ENCODE measurements around the gene RIMS4.

Gene RIMS4

DNA sequence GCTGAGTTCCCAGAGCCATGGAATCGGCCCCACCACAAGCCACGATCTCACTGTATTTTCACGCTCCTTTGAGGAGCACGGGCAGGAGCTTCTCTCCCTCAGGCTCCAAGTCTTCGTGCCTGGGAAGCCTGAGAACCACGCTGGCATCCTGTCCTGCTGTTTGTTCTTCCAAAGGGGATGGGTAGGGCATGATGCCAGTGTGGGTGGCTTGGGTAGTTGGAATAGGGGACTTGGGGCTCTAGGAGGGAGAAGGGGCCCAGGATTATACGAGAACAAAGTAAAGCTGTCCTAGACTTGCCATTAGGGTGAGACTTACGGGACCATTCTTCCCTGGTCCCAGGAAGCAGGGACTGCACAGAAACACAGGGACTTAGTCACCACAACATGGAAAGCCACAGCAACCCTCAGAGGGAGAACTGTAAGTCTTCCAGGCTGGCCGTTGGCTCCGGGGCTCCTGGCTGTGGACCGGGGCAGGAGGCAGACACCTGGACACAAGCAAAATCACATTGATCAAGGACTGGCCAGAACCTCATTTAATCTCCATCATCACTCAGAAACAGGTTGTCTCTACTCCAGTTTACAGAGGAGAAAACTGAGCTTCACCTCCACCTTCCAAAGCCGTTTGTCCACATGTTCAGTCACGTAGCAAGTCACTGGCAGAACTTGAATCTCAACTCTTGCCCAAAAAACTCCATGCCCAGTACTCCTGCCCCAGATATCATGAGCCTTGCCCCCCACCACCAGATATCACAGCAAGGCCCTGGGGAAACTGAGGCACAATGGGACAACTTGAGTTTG lies 93.8 kb downstream of the RIMS4 start:
- no peak for DNase-seq

DNA sequence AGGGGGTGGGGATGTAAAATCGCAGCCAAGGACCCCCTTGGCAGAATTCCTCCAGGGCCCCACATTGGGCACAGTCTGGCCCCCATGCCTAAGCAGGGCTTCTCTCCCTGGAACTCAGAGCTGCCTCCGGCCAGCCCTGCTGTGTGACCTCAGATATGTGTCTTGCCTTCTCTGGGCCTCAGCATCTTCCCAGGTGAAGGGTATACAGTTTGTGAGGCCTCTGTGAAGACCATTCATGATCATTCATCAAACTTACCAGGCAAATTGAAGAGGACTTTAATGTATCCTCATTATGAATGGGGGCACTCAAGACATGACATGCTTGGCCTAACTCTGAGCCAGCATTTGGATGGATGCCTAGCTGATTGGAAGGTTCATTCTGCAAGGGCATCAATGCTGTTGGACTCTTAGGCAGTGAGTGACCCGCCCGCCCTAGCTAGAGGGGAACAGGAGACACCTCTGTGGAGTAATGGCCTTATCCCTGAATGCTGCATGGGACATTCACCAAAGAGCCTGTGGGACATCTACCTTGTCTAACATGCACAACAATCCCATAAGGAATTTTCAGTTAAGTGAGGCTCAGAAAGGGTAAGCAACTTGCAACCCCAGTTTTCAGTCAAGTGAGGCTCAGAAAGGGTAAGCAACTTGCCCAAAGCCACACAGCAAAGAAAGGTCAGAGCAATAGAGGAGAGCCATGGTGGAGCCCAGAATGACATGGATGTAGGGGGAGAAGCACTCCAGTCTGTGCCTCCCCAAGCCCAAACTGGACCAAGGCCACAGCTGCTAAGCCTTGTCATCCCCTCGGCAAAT lies 94.6 kb downstream of the RIMS4 start:
- no peak for DNase-seq

DNA sequence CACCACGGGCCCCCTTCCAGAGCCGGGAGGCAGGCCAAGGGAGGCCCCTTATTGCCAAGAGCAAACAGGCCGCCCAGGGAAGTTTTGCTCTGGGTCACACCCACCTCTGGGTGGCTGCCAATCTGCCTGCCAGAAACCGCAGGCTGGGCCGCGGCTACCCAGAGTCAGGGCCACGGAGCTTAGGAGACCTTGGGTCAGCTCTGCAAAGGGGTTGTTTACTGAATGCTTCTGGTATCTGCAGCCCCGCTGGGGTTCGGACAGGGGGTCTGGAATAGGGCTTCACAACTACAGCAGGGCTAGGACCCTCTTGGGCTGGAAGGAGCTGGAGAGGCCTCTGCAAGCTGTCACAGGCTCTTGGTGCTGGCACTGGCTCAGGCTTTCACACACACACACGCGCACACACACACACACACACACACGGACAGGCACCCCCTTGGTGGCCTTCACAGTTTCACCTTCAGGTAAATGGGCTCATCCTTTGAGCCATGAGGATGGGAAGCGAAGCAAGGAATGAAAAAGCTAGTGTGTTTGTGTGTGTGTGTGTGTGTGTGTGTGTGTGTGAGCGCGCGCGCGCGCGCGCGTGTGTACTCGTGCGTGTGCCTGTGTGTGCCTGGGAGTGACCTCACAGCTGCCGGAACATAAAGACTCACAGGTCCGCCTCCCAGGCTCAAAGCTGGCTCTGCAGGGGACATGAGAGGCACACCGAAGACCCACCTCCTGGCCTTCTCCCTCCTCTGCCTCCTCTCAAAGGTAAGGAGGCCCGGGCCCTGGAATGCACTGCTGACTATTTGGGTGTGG lies 95.4 kb downstream of the RIMS4 start, which contains the start of gene CCN5:
Gene CCN5 (plus strand): TSS at position 669 of the 798 bp plus-strand sequence. CDS start 22 bp downstream, at position 691.
- DNase-seq, result no peak

DNA sequence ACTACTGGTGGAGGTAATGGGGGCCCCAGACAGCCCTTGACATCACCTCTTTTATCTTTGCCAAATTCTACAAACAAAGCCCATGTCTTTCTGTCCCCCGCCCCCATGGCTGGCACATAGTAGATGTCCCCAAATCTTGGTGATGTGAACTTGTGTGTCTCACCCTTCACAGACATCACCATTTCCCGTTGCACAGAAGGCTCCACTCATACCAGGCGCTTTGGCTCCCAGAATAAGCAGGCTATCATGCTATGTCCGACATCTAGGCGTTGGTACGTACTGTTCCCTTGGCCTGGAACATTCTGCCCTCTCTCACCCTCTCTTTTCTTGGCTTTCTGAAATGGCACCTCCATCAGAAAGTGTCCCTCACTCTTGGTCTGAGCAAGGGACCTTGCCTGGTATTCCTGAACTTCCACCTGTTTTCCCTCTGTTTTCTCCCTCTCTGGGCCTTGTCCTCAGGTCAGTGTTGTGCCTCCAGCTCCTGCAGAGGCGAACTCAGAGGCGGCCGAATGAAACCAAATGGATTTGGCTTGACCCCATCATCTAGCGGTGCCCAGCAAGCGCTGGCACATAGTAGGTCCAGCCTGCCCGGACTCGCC lies 96.1 kb downstream of the RIMS4 start:
- DNase-seq, result no peak

DNA sequence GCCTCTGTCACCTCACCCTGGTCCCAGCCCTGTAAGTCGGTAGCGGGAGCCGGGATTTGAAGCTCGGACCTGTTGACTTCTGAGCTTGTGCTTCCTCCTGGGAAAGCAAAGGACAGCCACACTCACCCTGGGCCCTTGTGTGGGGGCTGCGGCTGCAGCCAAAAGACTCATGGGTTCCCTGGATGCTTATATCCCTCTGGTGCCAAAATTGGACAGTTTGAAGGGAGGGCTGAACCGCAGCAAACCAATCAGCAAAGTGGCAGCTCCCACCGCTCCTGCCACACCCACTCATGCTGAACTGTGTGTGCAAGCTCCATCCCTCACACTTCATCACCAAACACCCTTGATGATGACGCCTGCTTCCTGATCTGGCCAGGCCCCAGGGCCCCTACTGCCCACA lies 99.1 kb downstream of the RIMS4 start:
- DNase-seq, result no peak

DNA sequence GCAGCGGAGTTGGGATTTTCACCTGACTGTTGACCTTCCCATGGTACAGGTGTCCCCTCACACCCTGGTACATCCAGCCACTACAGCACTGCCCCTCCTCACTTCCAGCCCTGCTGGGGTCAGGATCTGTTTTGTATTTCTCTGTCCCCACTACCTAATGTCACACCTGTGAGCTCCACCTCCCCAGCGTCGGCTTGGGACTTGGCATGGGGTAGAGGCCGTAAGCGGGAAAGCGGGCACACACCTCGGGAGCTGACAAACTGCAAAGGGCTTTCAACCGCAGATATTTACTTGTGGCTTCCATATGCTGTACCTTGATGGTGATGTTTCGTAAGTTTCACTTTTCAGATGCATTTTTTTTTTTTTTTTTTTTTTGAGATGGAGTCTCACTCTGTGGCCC lies 100.5 kb downstream of the RIMS4 start:
- DNase-seq, result no peak

DNA sequence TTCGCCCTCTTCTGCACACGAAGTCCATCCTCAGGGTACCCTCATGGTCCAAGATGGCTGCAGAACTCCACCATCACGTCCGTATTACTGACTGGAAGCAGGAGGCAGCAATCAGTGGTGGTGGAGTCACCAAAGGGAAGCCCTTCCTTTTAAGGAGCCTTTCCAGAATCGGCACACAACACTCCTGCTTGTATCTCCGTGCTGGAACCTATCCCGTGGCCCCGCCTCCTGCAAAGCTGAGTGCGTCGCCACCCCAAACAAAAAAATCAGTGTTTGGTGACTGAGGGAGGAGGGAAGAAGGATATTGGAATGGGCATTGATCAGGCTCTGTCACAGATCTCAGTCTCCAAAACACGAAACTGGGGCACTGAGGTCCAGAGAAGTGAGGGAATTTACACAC lies 101.0 kb downstream of the RIMS4 start:
- no peak for DNase-seq

DNA sequence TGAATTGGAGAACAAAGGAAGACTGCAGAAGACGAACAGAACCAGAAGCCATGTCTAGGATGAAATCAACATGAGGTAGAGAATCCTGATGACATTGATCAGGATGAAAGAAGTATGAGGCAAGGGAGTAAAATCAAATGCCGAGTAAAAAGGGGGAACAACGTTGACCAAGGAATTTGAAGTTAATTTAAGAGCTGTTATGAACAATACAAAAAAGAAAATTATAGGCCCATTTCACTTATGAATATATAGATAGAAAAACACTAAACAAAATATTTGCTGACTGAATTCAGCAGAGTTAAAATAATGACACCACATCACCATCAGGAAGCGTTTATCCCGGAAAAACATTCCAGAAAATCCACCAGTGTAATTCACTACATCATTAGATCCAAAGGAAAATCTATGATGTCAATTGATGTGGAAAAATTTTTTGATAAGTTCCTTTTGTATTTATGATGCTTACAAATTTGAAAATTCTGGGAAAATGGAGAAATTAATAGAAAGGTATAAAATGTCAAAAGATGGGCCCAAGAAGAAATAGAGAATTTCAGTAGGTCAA lies 103.2 kb downstream of the RIMS4 start:
- DNase-seq, result no peak

DNA sequence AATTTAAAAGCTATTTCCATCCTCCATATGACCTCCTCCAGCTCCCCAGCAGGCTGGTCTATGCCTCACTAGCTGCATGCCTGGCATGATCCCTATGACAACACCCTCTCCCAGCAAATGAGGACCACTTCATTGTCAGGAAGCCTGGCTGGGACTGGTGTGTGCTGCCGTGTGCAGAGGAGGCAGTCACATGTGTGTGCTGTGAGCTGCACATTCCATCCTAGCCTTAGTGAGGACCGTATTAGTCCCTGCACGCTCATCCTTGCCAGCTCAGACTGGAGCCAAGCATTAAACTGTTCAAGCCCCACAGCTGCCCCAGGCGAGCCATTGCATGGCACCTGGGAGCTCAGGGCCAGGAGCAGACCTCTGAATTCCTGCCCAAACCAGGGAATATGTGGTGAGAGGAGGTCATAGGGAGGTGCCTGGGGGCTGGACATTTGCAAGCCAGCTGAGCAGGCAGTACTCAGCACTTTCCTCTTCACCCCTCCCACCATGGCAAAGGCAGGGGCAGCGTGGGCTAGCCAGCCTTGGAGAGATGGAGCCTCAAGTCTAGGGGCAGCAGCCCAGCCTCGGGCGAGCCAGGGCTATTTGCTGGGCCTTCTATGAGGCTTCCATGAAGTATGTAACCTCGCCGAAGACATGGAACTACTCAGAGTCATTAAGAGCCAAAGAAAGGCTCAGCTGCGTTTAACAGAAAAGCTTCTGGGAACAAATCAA lies 103.9 kb downstream of the RIMS4 start:
- DNase-seq, result peak; percentile 57

DNA sequence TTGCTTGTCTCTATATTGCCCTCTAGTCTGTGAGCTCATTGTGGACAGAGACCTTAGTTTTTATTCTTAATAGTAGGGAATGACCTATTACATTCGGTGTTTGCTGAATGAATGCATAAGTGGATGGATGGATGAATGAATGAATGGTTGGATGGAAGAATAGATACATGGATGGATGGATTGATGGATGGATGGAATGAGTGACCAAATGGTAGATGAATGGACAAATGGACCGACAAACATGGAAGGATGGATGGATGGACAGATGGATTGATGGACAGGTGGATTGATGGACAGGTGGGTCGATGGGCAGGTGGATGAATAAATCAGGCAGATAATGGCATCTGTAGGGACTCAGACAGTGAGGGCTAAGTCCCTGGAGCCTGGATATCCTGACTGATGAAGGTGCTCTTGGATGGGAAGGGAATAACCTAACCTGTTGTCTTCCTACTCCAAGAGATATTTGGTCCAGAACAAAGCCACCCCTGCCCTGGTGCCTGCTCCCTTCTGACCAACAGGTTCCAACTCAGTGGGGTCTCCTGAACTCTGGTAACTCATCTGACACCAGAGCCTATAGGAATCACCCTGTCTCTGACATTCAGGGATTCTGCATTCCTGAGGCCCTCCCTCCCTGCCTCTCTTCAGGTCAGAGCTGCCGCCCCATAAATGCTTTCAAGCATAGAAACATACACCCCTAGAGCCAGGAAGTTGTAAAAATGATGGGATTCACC lies 104.8 kb downstream of the RIMS4 start:
- no peak for DNase-seq

DNA sequence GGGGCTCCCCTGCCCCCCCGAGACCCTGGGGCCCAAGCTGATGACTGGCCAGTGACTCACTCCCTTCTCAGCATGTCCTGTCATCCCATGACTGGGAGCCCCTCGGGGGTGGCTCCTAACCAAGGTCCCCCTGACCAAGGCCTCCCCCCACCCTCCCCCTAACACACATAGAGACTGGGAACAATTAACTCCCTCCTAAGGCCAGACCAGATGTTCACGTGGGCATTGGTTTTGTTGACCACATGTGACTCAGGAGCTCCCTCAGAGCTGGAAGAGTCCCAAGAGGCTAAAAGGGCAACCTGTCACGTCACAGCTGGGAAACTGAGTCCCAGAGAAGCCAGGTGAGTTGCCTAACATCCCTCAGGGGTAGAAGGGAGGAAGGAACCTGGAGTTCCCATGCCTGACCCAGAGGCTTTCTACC lies 105.8 kb downstream of the RIMS4 start:
- DNase-seq, result no peak

DNA sequence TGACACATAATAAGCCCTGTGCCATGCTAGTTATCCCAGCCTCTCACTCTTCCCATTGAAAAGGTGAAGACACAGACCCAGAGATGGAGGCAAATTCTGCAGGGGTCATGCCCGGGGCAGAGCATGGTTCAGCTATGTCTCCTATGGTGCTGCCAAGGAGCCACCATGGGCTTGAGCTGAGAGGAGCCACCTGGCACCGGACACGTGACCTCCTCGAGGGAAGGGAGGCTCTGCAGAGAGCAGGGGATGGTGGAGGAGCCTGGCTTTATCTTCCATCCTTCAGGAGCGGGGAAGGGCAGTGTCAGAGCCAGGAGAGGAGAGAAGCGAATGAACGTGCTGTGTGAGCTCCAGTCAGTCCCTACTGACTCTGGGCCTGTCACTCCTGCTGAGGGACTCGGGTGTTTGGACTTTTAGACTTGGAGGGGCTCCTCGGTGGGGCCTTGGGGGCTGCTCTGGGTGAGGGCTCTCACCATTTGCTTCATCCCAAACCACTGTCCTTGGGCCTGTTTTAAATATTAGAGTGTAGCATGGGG lies 106.3 kb downstream of the RIMS4 start:
- DNase-seq, result no peak

DNA sequence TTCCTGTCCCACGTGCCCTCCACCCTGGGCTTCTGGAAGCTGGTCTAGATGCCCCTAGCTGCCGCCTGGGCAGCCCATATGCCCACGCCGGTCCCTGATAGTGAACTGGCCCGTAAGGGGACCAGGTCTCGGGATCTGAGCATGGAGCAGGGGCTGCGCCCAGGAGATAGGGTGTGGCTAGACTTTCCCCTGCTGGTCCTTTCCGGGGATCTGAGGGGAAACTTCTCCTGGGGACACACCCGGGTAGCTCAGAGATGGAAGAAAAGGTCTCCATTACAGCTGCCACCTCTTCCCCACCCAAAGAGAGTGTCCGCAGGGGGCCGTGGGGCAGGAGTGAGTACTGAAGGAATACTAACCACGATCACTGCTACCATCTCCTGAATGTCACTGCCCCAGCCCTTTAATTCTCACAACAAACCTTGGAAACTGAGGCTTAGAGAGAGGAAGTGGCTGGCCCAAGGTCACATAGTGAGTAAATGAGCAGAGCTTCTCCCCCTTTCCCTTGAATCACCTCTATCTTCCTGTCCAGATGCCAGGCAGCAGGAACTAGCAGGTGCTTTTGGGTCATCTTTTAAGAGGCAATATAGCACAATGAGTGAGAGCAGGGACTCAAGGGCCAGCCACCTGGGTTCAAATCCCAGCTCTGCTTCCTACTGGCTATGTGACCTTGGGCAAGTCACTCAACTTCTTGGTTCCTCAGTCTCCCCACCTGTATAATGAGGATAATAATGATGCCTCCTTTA lies 107.0 kb downstream of the RIMS4 start:
- no peak for DNase-seq

DNA sequence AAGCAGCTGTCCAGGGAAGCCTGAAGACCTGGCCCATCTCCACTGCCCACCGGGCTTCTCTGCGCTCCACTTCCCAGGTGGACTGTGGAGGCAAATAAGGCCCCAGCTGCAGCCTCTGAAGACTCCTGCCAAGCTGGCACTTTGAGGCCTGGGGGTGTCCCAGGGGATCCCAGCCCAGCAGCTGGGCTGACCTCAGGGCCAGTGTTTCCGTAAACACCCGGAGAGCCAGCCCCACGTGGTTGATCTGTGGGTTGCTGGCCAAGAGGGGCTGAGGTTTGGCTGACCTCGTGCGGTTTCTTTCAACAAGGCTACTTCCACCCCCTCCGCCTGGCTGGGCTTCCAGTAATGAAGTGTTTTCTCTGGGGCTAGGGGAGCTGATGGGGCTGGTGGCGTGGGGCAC lies 107.6 kb downstream of the RIMS4 start:
- DNase-seq, result peak; percentile 67

DNA sequence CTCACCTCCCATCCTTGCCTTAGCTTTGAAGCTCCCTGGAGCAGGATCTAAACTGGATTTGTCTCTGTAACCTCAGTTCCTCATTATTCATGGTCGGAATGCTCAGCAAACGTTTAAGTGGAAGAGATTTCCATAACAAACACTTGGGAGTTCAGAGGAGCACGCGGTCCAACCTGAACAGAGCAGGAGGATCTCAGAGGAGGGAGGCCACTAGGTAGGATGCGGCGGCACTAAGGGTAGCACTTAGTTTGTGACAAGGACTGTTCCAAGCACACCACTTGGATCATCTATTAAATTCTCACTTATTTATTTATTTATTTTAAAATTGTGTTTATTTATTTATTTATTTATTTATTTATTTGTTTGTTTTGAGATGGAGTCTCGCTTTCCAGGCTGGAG lies 108.5 kb downstream of the RIMS4 start:
- peak; percentile 56 for DNase-seq

Measured in eye (tissue), 1 donor.